SK-N-SH (cell line): Measurements from ENCODE around the gene AMPH. TPM values are rescaled to one million over a fixed set of nuclear protein-coding genes. Genes with fewer than 3 reads are reported as not detected.
A peak's percentile ranks its signal among the peaks of the same experiment; 100 is the strongest.
"Not testable (repeated sequence)": the region's sequence is repeated elsewhere in the genome, so short reads cannot be mapped to it uniquely, and the experiment has no call there.

Experiments used
- CTCF ChIA-PET: fragments of 300-600, 350-600 bp; formaldehyde crosslinking; extraction: SDS; loops from one replicate; lab custom pipeline; 2021; lab: Yijun Ruan, JAX
- POLR2A ChIA-PET: fragments of 350-600 bp; sonication (Branson Sonifier 250); formaldehyde crosslinking; extraction: SDS; loops from one replicate; lab custom pipeline; 2020; ENCODE audit warnings: antibody characterized with exemption, inconsistent platforms; lab: Yijun Ruan, JAX
- DNase-seq: peaks from one replicate; pipeline ENCODE4 v3.0.0; 2012
- H2AFZ ChIP-seq: fragments of 200-600 bp; sonication (generic); 2 replicates; pipeline ENCODE4 v1.8.1; 2016; ENCODE audit warnings: antibody characterized with exemption, mild to moderate bottlenecking, low read depth
- H3F3A ChIP-seq: fragments of 200-600 bp; sonication (generic); replicated peaks from 2 replicates; pipeline ENCODE3; 2016; ENCODE audit warnings: antibody characterized with exemption, mild to moderate bottlenecking; ENCODE audit not compliant: insufficient read depth
- H3K27ac ChIP-seq, 2 experiments: fragments of 200-500 bp in 1 of 2; fragments of 200-600 bp in 1 of 2; sonication (Bioruptor generic) in 1 of 2; sonication (generic), shearing (Covaris generic) in 1 of 2; 2 replicates each; pipeline versions ENCODE4 v1.5.1 to v1.6.1; 2014 to 2016; ENCODE audit warnings: low read depth in 2 of 2, inconsistent platforms in 1 of 2, low read length in 1 of 2, mild to moderate bottlenecking in 1 of 2, mixed read lengths in 1 of 2
- H3K27me3 ChIP-seq: fragments of 200-600 bp; sonication (generic), shearing (Covaris generic); 2 replicates; pipeline ENCODE4 v1.6.1; 2016; ENCODE audit warnings: mixed run types; ENCODE audit not compliant: insufficient read depth
- H3K36me3 ChIP-seq, 2 experiments: fragments of 200-500 bp in 1 of 2; fragments of 200-600 bp in 1 of 2; sonication (Bioruptor generic) in 1 of 2; sonication (generic) in 1 of 2; replicated peaks in 1 of 2; 2 replicates each; pipeline versions ENCODE3 to v1.5.1; 2014 to 2016; ENCODE audit warnings: low read length in 1 of 2, mild to moderate bottlenecking in 1 of 2; ENCODE audit not compliant: insufficient read depth in 2 of 2, control insufficient read depth in 1 of 2
- H3K4me1 ChIP-seq, 2 experiments: fragments of 200-500 bp in 1 of 2; fragments of 200-600 bp in 1 of 2; sonication (Bioruptor generic) in 1 of 2; sonication (generic), shearing (Covaris generic) in 1 of 2; 2 replicates each; pipeline versions ENCODE4 v1.5.1 to v1.6.1; 2014 to 2016; ENCODE audit warnings: low read depth in 1 of 2, low read length in 1 of 2, mixed run types in 1 of 2; ENCODE audit not compliant: insufficient read depth in 2 of 2, control insufficient read depth in 1 of 2
- H3K4me2 ChIP-seq: fragments of 200-600 bp; sonication (generic), shearing (Covaris generic); 2 replicates; pipeline ENCODE4 v1.6.1; 2017; ENCODE audit warnings: mixed run types
- H3K4me3 ChIP-seq, 2 experiments: fragments of 200-500 bp in 1 of 2; fragments of 200-600 bp in 1 of 2; sonication (Bioruptor generic) in 1 of 2; sonication (generic), shearing (Covaris generic) in 1 of 2; 2 replicates each; pipeline versions ENCODE4 v1.5.1 to v1.8.1; 2014 to 2016; ENCODE audit warnings: low read depth in 2 of 2, inconsistent platforms in 1 of 2, low read length in 1 of 2, mild to moderate bottlenecking in 1 of 2, mixed read lengths in 1 of 2, moderate library complexity in 1 of 2
- H3K79me2 ChIP-seq: fragments of 200-600 bp; sonication (generic); 2 replicates; pipeline ENCODE4 v1.8.1; 2017; ENCODE audit warnings: mild to moderate bottlenecking; ENCODE audit not compliant: insufficient read depth
- H3K9ac ChIP-seq: fragments of 200-600 bp; sonication (generic); 2 replicates; pipeline ENCODE4 v1.6.1; 2017; ENCODE audit warnings: mixed run types
- H3K9me2 ChIP-seq: fragments of 200-600 bp; sonication (generic); 2 replicates; pipeline ENCODE4 v1.6.1; 2017; ENCODE audit warnings: mixed run types
- H3K9me3 ChIP-seq: fragments of 200-600 bp; sonication (generic); 2 replicates; pipeline ENCODE4 v1.6.1; 2017; ENCODE audit warnings: mixed run types, mild to moderate bottlenecking, moderate library complexity
- H4K20me1 ChIP-seq: fragments of 200-600 bp; sonication (generic); 2 replicates; pipeline ENCODE4 v1.6.1; 2017; ENCODE audit warnings: mild to moderate bottlenecking, mixed run types; ENCODE audit not compliant: insufficient read depth
- ELF1 ChIP-seq: IDR thresholded peaks from 2 replicates; pipeline ENCODE4 v1.4.0; 2012
- FOXM1 ChIP-seq: IDR thresholded peaks from 2 replicates; pipeline ENCODE4 v1.4.0; 2012; ENCODE audit warnings: low read depth, mild to moderate bottlenecking
- GATA2 ChIP-seq: sonication (generic); formaldehyde crosslinking; IDR thresholded peaks from 2 replicates; pipeline ENCODE4 v1.5.0; 2020; ENCODE audit warnings: mild to moderate bottlenecking, missing genetic modification reagents
- MEF2A ChIP-seq: IDR thresholded peaks from 2 replicates; pipeline ENCODE4 v1.4.0; 2012; ENCODE audit warnings: low read depth, borderline replicate concordance
- MXI1 ChIP-seq: IDR thresholded peaks from 2 replicates; pipeline ENCODE4 v1.6.1; 2012; ENCODE audit warnings: mild to moderate bottlenecking, low read depth, low read length, improper control_type of control experiment
- NFIC ChIP-seq: IDR thresholded peaks from 2 replicates; pipeline ENCODE4 v1.4.0; 2012; ENCODE audit warnings: borderline replicate concordance
- POLR2AphosphoS5 ChIP-seq: IDR thresholded peaks from 2 replicates; pipeline ENCODE4 v1.6.1; 2012; ENCODE audit warnings: low read depth, low read length
- RAD21 ChIP-seq: IDR thresholded peaks from 2 replicates; pipeline ENCODE4 v1.6.1; 2012; ENCODE audit warnings: mild to moderate bottlenecking, low read length
- SMC3 ChIP-seq: IDR thresholded peaks from 2 replicates; pipeline ENCODE4 v1.6.1; 2012; ENCODE audit warnings: low read depth, low read length, improper control_type of control experiment
- TAF1 ChIP-seq: IDR thresholded peaks from 2 replicates; pipeline ENCODE4 v1.6.1; 2012; ENCODE audit warnings: low read depth, mild to moderate bottlenecking, low read length, moderate library complexity, borderline replicate concordance
- TCF12 ChIP-seq: IDR thresholded peaks from 2 replicates; pipeline ENCODE4 v1.4.0; 2012
- YY1 ChIP-seq: IDR thresholded peaks from 2 replicates; pipeline ENCODE4 v1.4.0; 2012; ENCODE audit warnings: low read depth, mild to moderate bottlenecking
- WGBS: methylation state at CpG from one replicate; pipeline ENCODE4 v1.1.6; 2017; ENCODE audit warnings: low lambda C conversion rate; 5-methylcytosine and 5-hydroxymethylcytosine counted together
- polyA plus RNA-seq, 3 experiments: library from polyadenylated mRNA; depleted of rRNA; stranded (reverse); fragments of >200 nt; gene quantifications; 2 replicates each; pipeline ENCODE4 v1.2.3, GENCODE V29; 2012
- TF ChIP-seq, protein P1 (sequence below): fragments of 200-600 bp; sonication (generic); IDR thresholded peaks from 2 replicates; pipeline ENCODE4 v1.6.1; 2017; ENCODE audit warnings: antibody characterized with exemption, mild to moderate bottlenecking, moderate library complexity
- TF ChIP-seq, protein P2 (sequence below): fragments of 150-350 bp; IDR thresholded peaks from 2 replicates; pipeline ENCODE4 v1.6.1; 2017; ENCODE audit warnings: antibody characterized with exemption, low read length, low read depth, borderline replicate concordance
- TF ChIP-seq, protein P3 (sequence below): IDR thresholded peaks from 2 replicates; pipeline ENCODE4 v1.4.0; 2012; ENCODE audit warnings: low read depth, borderline replicate concordance

The AMPH gene
- polyA plus RNA-seq, 1 of the 3 experiments (the other 2 are of a cell fraction), result 0.08 TPM

DNA sequence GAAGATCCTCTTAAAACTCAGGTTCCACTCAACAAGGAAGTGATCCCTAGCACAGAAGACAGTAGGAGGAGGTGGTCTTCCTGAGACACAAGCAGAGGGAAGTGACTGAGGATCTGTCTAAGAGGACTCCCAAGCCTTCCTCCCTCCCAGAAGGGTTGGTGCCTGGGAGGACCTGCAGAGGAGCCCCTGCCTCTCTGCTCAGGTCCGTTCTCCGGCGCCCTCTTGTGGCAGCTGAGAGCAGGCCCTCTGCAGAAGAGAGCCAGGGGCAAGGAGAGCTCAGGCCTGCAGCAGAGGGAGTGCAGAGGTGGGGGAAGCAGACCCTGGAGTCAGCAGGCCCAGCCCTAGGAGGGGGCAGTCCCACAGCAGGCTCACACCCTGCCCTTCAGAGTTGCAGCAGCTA, 267.8 kb downstream of the AMPH start:
- H3K4me1 ChIP-seq, POLR2A ChIA-PET, H3K9ac ChIP-seq, H3K9me2 ChIP-seq, H4K20me1 ChIP-seq, H3F3A ChIP-seq, H3K4me3 ChIP-seq, H3K27ac ChIP-seq, H2AFZ ChIP-seq, H3K4me2 ChIP-seq, H3K79me2 ChIP-seq, H3K27me3 ChIP-seq, H3K36me3 ChIP-seq, H3K9me3 ChIP-seq: not testable (repeated sequence)
- CTCF ChIA-PET, result interaction anchor here (0.8 to 1.0 kb wide), 3 partner anchors 12 to 148 kb away, joined by 3 read pairs; no protein-coding TSS in a partner anchor
- 58% methylated on average over 3 of the region's 3 CpGs for WGBS
- 0 out of 2 replicates have a peak, but pooled peaks have one; percentile 16 for TF ChIP-seq RAD21
- TF ChIP-seq, protein P1, sequence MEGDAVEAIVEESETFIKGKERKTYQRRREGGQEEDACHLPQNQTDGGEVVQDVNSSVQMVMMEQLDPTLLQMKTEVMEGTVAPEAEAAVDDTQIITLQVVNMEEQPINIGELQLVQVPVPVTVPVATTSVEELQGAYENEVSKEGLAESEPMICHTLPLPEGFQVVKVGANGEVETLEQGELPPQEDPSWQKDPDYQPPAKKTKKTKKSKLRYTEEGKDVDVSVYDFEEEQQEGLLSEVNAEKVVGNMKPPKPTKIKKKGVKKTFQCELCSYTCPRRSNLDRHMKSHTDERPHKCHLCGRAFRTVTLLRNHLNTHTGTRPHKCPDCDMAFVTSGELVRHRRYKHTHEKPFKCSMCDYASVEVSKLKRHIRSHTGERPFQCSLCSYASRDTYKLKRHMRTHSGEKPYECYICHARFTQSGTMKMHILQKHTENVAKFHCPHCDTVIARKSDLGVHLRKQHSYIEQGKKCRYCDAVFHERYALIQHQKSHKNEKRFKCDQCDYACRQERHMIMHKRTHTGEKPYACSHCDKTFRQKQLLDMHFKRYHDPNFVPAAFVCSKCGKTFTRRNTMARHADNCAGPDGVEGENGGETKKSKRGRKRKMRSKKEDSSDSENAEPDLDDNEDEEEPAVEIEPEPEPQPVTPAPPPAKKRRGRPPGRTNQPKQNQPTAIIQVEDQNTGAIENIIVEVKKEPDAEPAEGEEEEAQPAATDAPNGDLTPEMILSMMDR, result peak; percentile 59
- DNase-seq, result peak; percentile 36

DNA sequence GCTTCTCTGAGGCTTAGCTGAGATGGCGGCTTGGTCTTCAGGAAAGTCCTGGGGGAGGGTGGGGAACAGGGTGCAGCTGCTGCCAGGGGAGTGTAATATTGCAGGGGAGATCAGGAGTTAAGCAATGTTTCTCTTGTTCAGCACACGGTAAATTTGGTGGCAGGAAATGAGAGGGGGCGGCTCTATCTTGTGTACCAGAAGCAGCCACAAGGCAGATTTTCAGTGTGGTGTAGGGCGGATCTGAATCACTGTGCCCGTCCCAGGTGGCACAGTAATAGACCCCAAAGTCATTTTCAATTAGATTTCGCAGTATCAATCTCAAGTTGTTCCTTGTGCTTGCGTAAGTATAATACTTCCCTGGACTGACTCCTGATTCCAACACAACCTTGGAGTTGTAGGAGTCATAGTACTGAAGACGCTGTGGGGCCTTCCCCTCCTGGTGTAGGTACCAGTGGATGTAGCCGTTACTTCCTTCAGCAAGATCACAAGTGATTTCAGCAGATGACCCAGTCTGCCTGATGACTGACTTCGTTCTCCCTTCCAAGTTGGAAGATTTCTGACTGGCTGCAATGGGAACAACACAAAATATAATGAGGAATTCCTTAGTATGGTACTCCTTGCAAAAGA, 268.4 kb downstream of the AMPH start:
- H3K4me2 ChIP-seq, H2AFZ ChIP-seq, H3K4me1 ChIP-seq, H3K9me3 ChIP-seq, H3K27me3 ChIP-seq, DNase-seq, H3K36me3 ChIP-seq, H4K20me1 ChIP-seq, H3F3A ChIP-seq, H3K9me2 ChIP-seq, POLR2A ChIA-PET, H3K9ac ChIP-seq, H3K27ac ChIP-seq, H3K79me2 ChIP-seq, H3K4me3 ChIP-seq: not testable (repeated sequence)
- CTCF ChIA-PET, result interaction anchor here (1.0 kb wide), 2 partner anchors 13 to 17 kb away, joined by 3 read pairs; no protein-coding TSS in a partner anchor
- WGBS, result 69% methylated on average over 10 of the region's 10 CpGs

DNA sequence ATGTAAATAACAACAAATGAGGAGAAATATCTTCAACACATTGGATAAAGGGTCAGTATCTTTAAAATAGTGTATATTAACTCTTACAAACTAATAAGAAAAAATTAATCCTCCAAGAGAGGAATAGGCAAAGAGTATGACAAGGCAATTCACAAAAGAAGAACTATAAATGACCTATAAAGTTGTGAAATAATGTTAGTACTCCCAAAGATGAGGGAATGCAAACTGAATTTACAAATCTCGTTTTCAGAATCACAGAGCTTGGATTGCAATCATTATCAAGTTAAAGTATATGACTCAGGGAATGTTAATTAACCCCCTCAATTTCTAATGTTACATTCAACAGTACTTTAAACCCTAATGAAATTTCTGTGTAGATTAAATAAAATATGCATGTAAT, 270.4 kb downstream of the AMPH start:
- no peak for TF ChIP-seq TAF1
- no peak for TF ChIP-seq GATA2 (CRISPR knock-in tag)
- no peak for TF ChIP-seq FOXM1
- TF ChIP-seq, protein P2, sequence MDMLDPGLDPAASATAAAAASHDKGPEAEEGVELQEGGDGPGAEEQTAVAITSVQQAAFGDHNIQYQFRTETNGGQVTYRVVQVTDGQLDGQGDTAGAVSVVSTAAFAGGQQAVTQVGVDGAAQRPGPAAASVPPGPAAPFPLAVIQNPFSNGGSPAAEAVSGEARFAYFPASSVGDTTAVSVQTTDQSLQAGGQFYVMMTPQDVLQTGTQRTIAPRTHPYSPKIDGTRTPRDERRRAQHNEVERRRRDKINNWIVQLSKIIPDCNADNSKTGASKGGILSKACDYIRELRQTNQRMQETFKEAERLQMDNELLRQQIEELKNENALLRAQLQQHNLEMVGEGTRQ, result no peak
- no peak for TF ChIP-seq MEF2A
- TF ChIP-seq RAD21, result no peak
- TF ChIP-seq POLR2AphosphoS5, result no peak
- no peak for TF ChIP-seq MXI1
- TF ChIP-seq TCF12, result no peak
- TF ChIP-seq, protein P3, sequence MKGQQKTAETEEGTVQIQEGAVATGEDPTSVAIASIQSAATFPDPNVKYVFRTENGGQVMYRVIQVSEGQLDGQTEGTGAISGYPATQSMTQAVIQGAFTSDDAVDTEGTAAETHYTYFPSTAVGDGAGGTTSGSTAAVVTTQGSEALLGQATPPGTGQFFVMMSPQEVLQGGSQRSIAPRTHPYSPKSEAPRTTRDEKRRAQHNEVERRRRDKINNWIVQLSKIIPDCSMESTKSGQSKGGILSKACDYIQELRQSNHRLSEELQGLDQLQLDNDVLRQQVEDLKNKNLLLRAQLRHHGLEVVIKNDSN, result no peak
- no peak for TF ChIP-seq YY1
- no peak for TF ChIP-seq ELF1
- no peak for TF ChIP-seq SMC3
- no peak for TF ChIP-seq NFIC
- H2AFZ ChIP-seq, result no peak overlapping the region
- no peak overlapping the region for H3K27ac ChIP-seq
- H3F3A ChIP-seq, result no peaks in the 10 kb centered on the region
- 6% methylated on average over 1 of the region's 1 CpG for WGBS
- no peaks in the 10 kb centered on the region for H3K27me3 ChIP-seq
- H3K36me3 ChIP-seq, result no peaks in the 10 kb centered on the region
- no peak overlapping the region for H3K9ac ChIP-seq
- H3K4me3 ChIP-seq, result no peak overlapping the region
- POLR2A ChIA-PET, result no interaction called here
- H4K20me1 ChIP-seq, result no peaks in the 10 kb centered on the region
- no peaks in the 10 kb centered on the region for H3K4me1 ChIP-seq
- no peaks in the 10 kb centered on the region for H3K79me2 ChIP-seq
- no peaks in the 10 kb centered on the region for H3K9me3 ChIP-seq
- H3K9me2 ChIP-seq, result no peaks in the 10 kb centered on the region
- H3K4me2 ChIP-seq, result no peak overlapping the region
- CTCF ChIA-PET, result interaction anchor here (1.0 to 2.1 kb wide), 4 partner anchors 9 to 459 kb away, joined by 3 to 11 read pairs (median 4); no protein-coding TSS in a partner anchor
- DNase-seq, result no peak
